ENCODE measurements around the gene RFX1. TPM values are rescaled to one million over a fixed set of nuclear protein-coding genes. Genes with fewer than 3 reads are reported as not detected.
"Not testable (repeated sequence)": the region's sequence is repeated elsewhere in the genome, so short reads cannot be mapped to it uniquely, and the experiment has no call there.

The RFX1 gene
- total and polyA plus RNA-seq, 2 experiments from 2014 or later, result 8.9 to 11.8 TPM

GRCh38 chr19:13922118-13922517 lies 84.0 kb downstream of the RFX1 start:
- peaks cover 66% of the 10 kb centered on the region for H3K36me3 Mint-ChIP-seq (ENCODE audit: low read depth)
- DNase-seq (ENCODE audit: low spot score); H3K27me3 Mint-ChIP-seq (ENCODE audit: insufficient read depth, low read depth, poor library complexity); H3K79me2 ChIP-seq (replicated peaks; ENCODE audit: insufficient read depth); H3K4me3 Mint-ChIP-seq; H3K27ac Mint-ChIP-seq; H3K9me3 Mint-ChIP-seq; H3K4me1 Mint-ChIP-seq; H3F3A ChIP-seq (replicated peaks; ENCODE audit: low read depth); H3K9me2 ChIP-seq (ENCODE audit: insufficient read depth); H2AFZ ChIP-seq; H3K27ac ChIP-seq (ENCODE audit: low read depth); H3K4me3 ChIP-seq; H4K20me1 ChIP-seq (replicated peaks; ENCODE audit: insufficient read depth); ATAC-seq; H3K27me3 ChIP-seq (ENCODE audit: insufficient read depth); H3K4me1 ChIP-seq (ENCODE audit: insufficient read depth); H3K4me2 ChIP-seq: not testable (repeated sequence)
- H3K36me3 ChIP-seq (ENCODE audit: insufficient read depth), result peaks cover 12% of the 10 kb centered on the region; the same call in 1 of the 2 replicates

DNA sequence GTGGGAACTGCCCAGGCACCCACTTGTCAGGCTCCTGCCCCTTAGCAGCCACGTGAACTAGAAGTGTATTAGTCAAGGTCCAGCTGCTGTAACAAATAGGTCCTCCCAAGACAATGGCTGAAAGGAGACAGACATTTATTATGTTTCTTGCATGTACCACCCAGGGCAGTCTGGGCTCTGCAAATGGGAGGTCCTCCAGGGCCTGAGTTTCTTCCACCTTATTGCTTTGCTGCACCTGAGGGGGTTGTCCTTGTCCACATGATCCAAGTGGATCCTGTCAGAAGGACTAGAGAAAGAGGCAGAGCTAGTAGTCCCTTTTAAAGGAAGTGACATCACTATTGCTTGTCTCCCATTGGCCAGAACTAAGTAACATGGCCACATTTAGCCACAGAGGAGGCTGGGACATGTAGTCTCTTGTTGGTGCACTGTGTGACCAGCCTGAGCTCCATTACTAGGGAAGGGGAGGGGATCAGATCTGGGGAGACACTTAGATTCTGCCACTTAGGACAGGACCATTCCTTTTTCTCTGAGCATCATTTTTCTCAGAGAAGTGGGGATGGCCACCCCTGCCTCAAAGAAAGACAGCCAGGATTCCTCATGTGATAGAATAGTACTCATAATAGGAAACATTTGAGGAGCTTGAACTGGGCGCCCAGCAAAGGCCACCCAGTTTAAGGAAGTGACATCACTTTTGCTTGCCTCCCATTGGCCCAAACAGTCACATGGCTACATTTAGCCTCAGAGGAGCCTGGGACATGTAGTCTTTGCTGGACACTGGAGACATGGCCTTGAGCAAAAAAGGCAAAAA lies 85.0 kb downstream of the RFX1 start:
- peak; percentile 76 for DNase-seq (ENCODE audit: low spot score)
- Mint-ChIP-seq H3K9me3 (peaks cover 9% of the 10 kb centered on the region; the same call in 2 of the 3 replicates), H3K4me3 (no peak overlapping the region), H3K27me3 (ENCODE audit: insufficient read depth, low read depth, poor library complexity) (peaks cover 5% of the 10 kb centered on the region), H3K36me3 (ENCODE audit: low read depth) (peaks cover 61% of the 10 kb centered on the region), H3K4me1 (no peaks in the 10 kb centered on the region), H3K27ac (peak overlapping the region; percentile 91)
- H3K4me1 ChIP-seq (ENCODE audit: insufficient read depth), result no peaks in the 10 kb centered on the region
- H3F3A ChIP-seq (replicated peaks; ENCODE audit: low read depth), result no peaks in the 10 kb centered on the region
- H3K4me2 ChIP-seq, result no peak overlapping the region
- peaks cover 5% of the 10 kb centered on the region; the same call in 1 of the 2 replicates for H3K36me3 ChIP-seq (ENCODE audit: insufficient read depth)
- ATAC-seq, result peak; percentile 93
- no peak overlapping the region for H3K27ac ChIP-seq (ENCODE audit: low read depth)
- peaks cover 4% of the 10 kb centered on the region for H4K20me1 ChIP-seq (replicated peaks; ENCODE audit: insufficient read depth)
- H2AFZ ChIP-seq, result no peak overlapping the region
- no peaks in the 10 kb centered on the region for H3K79me2 ChIP-seq (replicated peaks; ENCODE audit: insufficient read depth)
- no peak overlapping the region for H3K4me3 ChIP-seq
- H3K9me2 ChIP-seq (ENCODE audit: insufficient read depth), result no peaks in the 10 kb centered on the region
- peak; percentile 80 for TF ChIP-seq CREB1 (CRISPR knock-in tag; IDR thresholded peaks at IDR 0.05; ENCODE audit: low read depth)
- TF ChIP-seq ETS1 (IDR thresholded peaks at IDR 0.05), result 0 out of 2 replicates have a peak, but pooled peaks have one; percentile 35
- no peak for TF ChIP-seq REST (IDR thresholded peaks at IDR 0.05; ENCODE audit: unreplicated experiment)
- H3K27me3 ChIP-seq (ENCODE audit: insufficient read depth), result no peaks in the 10 kb centered on the region

GRCh38 chr19:13920524-13920923 lies 85.6 kb downstream of the RFX1 start:
- no peaks in the 10 kb centered on the region for H3K9me2 ChIP-seq (ENCODE audit: insufficient read depth)
- H2AFZ ChIP-seq, result no peak overlapping the region
- H3K4me3 Mint-ChIP-seq, result no peak overlapping the region
- H3K4me1 Mint-ChIP-seq, result no peaks in the 10 kb centered on the region
- H3K79me2 ChIP-seq (replicated peaks; ENCODE audit: insufficient read depth), result no peaks in the 10 kb centered on the region
- H3K27ac ChIP-seq (ENCODE audit: low read depth), result no peak overlapping the region
- ATAC-seq (no peak), DNase-seq (ENCODE audit: low spot score) (no peak)
- no peak overlapping the region for H3K27ac Mint-ChIP-seq
- no peaks in the 10 kb centered on the region for H3K27me3 ChIP-seq (ENCODE audit: insufficient read depth)
- H3K4me1 ChIP-seq (ENCODE audit: insufficient read depth), result no peaks in the 10 kb centered on the region
- H3K9me3 Mint-ChIP-seq, result peaks cover 9% of the 10 kb centered on the region; the same call in 2 of the 3 replicates
- no peaks in the 10 kb centered on the region for H3F3A ChIP-seq (replicated peaks; ENCODE audit: low read depth)
- H3K36me3 ChIP-seq (ENCODE audit: insufficient read depth), result peaks cover 5% of the 10 kb centered on the region; the same call in 1 of the 2 replicates
- peaks cover 4% of the 10 kb centered on the region for H4K20me1 ChIP-seq (replicated peaks; ENCODE audit: insufficient read depth)
- H3K4me2 ChIP-seq, result no peak overlapping the region
- H3K4me3 ChIP-seq, result no peak overlapping the region
- H3K36me3 Mint-ChIP-seq (ENCODE audit: low read depth), result peaks cover 61% of the 10 kb centered on the region
- peaks cover 5% of the 10 kb centered on the region for H3K27me3 Mint-ChIP-seq (ENCODE audit: insufficient read depth, low read depth, poor library complexity)
- TF ChIP-seq NANOG (IDR thresholded peaks at IDR 0.05; ENCODE audit: borderline replicate concordance) (no peak), ZNF331 (CRISPR knock-in tag; IDR thresholded peaks at IDR 0.05; ENCODE audit: low read depth) (no peak), ZNF114 (CRISPR knock-in tag; IDR thresholded peaks at IDR 0.05) (no peak), ETS1 (IDR thresholded peaks at IDR 0.05) (no peak), STAT1 (IDR thresholded peaks at IDR 0.05; ENCODE audit: unreplicated experiment) (no peak), JUNB (IDR thresholded peaks at IDR 0.05; ENCODE audit: unreplicated experiment) (no peak), EZH2phosphoT487 (IDR thresholded peaks at IDR 0.05; ENCODE audit: unreplicated experiment) (no peak), POLR2AphosphoS5 (IDR thresholded peaks at IDR 0.05; ENCODE audit: low read depth) (no peak)
